SK-N-MC (cell line): ENCODE results near the gene AK4.

Source experiments
- EZH2 ChIP-seq: fragments of 200-600 bp; sonication (generic); IDR thresholded peaks from one replicate; pipeline ENCODE4 v1.6.1; 2017; ENCODE audit warnings: antibody characterized with exemption
- FOXP2 ChIP-seq: optimal IDR thresholded peaks from 2 replicates; pipeline ENCODE3; 2011; ENCODE audit warnings: mild to moderate bottlenecking, moderate library complexity; ENCODE audit not compliant: insufficient read depth; ENCODE audit errors: extremely low read length, control extremely low read depth
- POLR2AphosphoS5 ChIP-seq: IDR thresholded peaks from 2 replicates; pipeline ENCODE4 v1.6.1; 2012; ENCODE audit warnings: mild to moderate bottlenecking, low read depth, low read length, borderline replicate concordance

DNA sequence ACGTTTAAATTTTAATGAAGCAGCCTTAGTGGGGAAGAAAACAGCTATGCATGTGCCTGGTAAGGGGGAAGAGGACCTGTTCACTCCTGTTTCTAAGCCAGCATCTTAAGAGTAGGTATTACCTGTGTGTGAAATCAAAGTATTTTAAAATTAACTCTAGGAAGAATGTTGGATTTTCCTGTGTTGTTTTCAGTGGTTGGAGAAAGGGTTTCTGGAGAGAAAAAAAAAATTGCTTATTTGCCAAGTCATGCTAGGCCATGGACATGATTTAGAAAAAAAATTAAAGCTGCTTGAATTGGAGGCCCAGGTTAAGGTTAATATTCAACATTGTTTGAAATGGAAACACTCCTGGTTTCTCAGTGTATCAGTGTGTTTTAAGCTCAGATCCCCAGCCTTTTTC, 118.5 kb downstream of the AK4 start:
- TF ChIP-seq POLR2AphosphoS5 (no peak), EZH2 (no peak), FOXP2 (no peak)
